Left ventricle myocardium inferior (tissue), 1 donor: ENCODE data around the gene FTSJ3. TPM values are rescaled to one million over a fixed set of nuclear protein-coding genes. Genes with fewer than 3 reads are reported as not detected.

Experiments
- DNase-seq: peaks from one replicate; pipeline ENCODE4 v3.0.0-alpha.2; 2020
- H3K27ac ChIP-seq: fragments of 200-600 bp; replicated peaks from 2 replicates; pipeline ENCODE4 v1.8.0; 2021
- H3K27me3 ChIP-seq: fragments of 200-600 bp; 2 replicates; pipeline ENCODE4 v1.8.0; 2021; ENCODE audit warnings: low read depth
- H3K36me3 ChIP-seq: fragments of 200-600 bp; 2 replicates; pipeline ENCODE4 v1.8.0; 2021
- H3K4me1 ChIP-seq: fragments of 200-600 bp; 2 replicates; pipeline ENCODE4 v1.8.0; 2021
- H3K4me3 ChIP-seq: fragments of 200-600 bp; 2 replicates; pipeline ENCODE4 v1.8.0; 2021; ENCODE audit warnings: mild to moderate bottlenecking, moderate library complexity
- H3K9me3 ChIP-seq: fragments of 200-600 bp; replicated peaks from 2 replicates; pipeline ENCODE4 v1.8.0; 2021
- CTCF ChIP-seq: fragments of 200-600 bp; IDR thresholded peaks from 2 replicates; pipeline ENCODE4 v1.8.0; 2021; ENCODE audit warnings: antibody characterized with exemption, mild to moderate bottlenecking, borderline replicate concordance
- intact Hi-C: fragments of 100-400 bp; cut with micrococcal nuclease; formaldehyde crosslinking; loops from one replicate; pipeline ENCODE4 v1.11.0; 2022
- total RNA-seq: library from RNA; stranded (reverse); fragmentation: NEBNext Ultra II Directional; extraction: Animal tissue kit (Norgen Biotek cat#: 25700); gene quantifications from one replicate; pipeline ENCODE4 v1.2.1, GENCODE V29; 2021
- donor health status: DM: no; HTN: yes; CAD: no; lungs with severe emphysema.

The FTSJ3 gene
- total RNA-seq, 1 donor from 2014 or later: 36.7 TPM

DNA sequence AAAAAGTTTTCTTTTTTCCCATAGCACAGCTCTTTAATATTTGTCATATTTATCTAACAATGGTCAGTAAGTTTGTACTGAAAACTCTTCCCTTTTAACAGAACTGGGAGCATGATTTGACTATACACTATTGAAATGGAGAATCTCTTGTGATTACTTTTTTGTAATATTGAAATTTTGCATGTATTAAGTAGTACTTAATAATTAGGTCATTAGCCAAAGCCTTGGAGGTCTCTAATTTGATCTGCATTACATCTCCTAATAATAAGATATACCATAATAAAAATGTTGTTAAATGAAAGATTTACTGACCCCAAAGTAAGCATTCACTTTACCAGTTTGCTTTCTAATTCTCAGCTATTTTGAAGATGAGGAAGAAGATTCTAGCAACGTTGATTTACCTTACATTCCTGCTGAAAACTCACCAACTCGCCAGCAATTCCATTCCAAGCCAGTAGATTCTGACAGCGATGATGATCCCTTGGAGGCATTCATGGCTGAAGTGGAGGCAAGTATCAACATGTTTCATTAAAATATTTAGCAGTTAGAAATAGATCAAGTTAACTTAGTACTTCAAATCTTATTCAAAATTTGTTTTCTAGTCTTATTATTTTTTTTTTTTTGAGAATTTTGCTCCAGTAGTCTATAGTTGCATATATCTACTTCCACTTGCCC, 35.3 kb downstream of the FTSJ3 start:
- Histone ChIP-seq H3K27ac (no peak overlapping the region), H3K36me3 (peaks cover 100% of the 10 kb centered on the region), H3K27me3 (no peaks in the 10 kb centered on the region), H3K4me1 (no peaks in the 10 kb centered on the region), H3K4me3 (no peak overlapping the region), H3K9me3 (no peaks in the 10 kb centered on the region)
- intact Hi-C loops: no loop called here
- DNase-seq: no peak
- no peak for TF ChIP-seq CTCF

DNA sequence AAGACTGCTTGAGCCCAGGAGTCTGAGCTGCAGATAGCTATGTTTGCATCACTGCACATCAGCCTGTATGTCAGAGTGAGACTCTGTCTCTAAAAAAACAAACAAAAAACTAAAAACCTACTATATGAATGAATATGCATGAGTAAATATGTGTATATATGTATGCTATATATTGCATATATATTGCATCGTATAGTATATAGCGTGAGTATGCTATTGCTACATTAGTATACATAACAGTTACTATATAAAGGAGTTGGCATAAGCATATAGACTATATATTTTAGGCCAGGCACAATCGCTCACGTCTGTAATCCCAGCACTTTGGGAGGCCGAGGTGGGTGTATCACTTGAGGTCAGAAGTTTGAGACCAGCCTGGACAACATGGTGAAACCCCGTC, 37.4 kb downstream of the FTSJ3 start:
- no peaks in the 10 kb centered on the region for H3K4me1 ChIP-seq
- peaks cover 82% of the 10 kb centered on the region for H3K36me3 ChIP-seq
- H3K27ac ChIP-seq: no peak overlapping the region
- no peak for DNase-seq
- H3K9me3 ChIP-seq: no peaks in the 10 kb centered on the region
- intact Hi-C loops: no loop called here
- no peak overlapping the region for H3K4me3 ChIP-seq
- H3K27me3 ChIP-seq: no peaks in the 10 kb centered on the region
- no peak for TF ChIP-seq CTCF

GRCh38 chr17:63786971-63787711, 40.3 kb downstream of the FTSJ3 start:
- Histone ChIP-seq H3K36me3 (peaks cover 52% of the 10 kb centered on the region), H3K9me3 (no peaks in the 10 kb centered on the region), H3K27ac (no peak overlapping the region), H3K4me1 (peaks cover 12% of the 10 kb centered on the region), H3K27me3 (no peaks in the 10 kb centered on the region), H3K4me3 (no peak overlapping the region)
- DNase-seq: no peak
- no peak for TF ChIP-seq CTCF
- intact Hi-C loops: no loop called here

DNA sequence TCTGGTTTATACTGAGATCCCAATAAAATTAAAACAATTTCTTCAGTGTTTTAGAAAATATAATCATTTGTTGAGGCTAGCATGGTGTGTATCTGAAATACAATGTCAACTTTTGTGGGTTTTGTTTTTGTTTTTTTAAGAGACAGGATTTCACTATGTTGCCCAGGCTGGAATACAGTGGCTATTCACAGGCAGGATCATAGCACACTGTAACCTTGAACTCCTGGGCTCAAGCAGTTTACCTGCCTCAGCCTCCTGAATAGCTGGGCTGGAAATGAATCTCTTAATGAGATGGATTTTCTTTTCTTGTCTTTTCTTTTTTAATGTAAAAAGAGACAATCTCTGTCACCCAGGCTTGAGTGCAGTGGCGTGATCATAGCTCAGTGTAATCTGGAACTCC, 41.3 kb downstream of the FTSJ3 start:
- Histone ChIP-seq H3K27me3 (no peaks in the 10 kb centered on the region), H3K9me3 (no peaks in the 10 kb centered on the region), H3K36me3 (peaks cover 43% of the 10 kb centered on the region), H3K4me3 (no peak overlapping the region), H3K27ac (no peak overlapping the region), H3K4me1 (peaks cover 15% of the 10 kb centered on the region)
- intact Hi-C loops: no loop called here
- DNase-seq: no peak
- TF ChIP-seq CTCF: no peak

DNA sequence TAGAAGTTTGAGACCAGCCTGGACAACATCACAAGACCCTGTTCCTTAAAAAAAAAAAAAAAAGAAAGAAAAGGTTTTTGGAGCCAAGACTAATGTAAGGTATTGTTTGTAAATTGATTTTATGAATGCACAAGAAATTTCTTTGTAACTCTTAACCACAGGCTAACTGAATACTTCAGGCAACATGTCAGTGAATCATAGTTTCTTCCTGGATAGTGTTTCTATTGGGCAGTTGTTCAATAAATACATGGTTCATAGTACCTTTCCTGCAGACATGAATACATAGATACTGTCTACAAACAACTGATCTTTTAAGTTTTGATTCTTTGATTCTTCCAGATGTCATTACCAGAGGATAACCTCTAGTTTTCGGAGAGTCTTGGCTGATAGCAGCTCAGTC, 41.9 kb downstream of the FTSJ3 start:
- no peak for TF ChIP-seq CTCF
- Histone ChIP-seq H3K27ac (no peak overlapping the region), H3K4me1 (peaks cover 20% of the 10 kb centered on the region), H3K9me3 (no peaks in the 10 kb centered on the region), H3K36me3 (peaks cover 43% of the 10 kb centered on the region), H3K4me3 (no peak overlapping the region), H3K27me3 (no peaks in the 10 kb centered on the region)
- no peak for DNase-seq
- intact Hi-C loops: no loop called here
